ENCODE measurements around the gene FAM219B.
"Not testable (repeated sequence)": the region's sequence is repeated elsewhere in the genome, so short reads cannot be mapped to it uniquely, and the experiment has no call there.

The FAM219B gene

GRCh38 chr15:74906450-74907162, at the start of gene FAM219B:
Gene FAM219B (minus strand): TSS chr15:74906851. CDS start chr15:74906800, 51 bp downstream.
- peak; percentile 90 for DNase-seq

GRCh38 chr15:74955796-74956647, 49.4 kb upstream of the FAM219B start:
- peak; percentile 89 for DNase-seq

- no peak for DNase-seq
Observed at GRCh38 chr15:74955017-74955416, 48.4 kb upstream of the FAM219B start.

- no peak for DNase-seq
Observed at GRCh38 chr15:74954515-74954914, 47.9 kb upstream of the FAM219B start.

- DNase-seq = peak; percentile 51
Observed at GRCh38 chr15:74951006-74951405, 44.4 kb upstream of the FAM219B start.

GRCh38 chr15:74950078-74950908, 43.6 kb upstream of the FAM219B start:
- DNase-seq = peak; percentile 77

- DNase-seq = peak; percentile 97
Observed at GRCh38 chr15:74937590-74938371, 31.1 kb upstream of the FAM219B start, which contains the start of gene COX5A. Gene COX5A (minus strand): TSS chr15:74938073. CDS start chr15:74938014, 59 bp downstream.

GRCh38 chr15:74937272-74937589, 30.6 kb upstream of the FAM219B start:
- peak; percentile 72 for DNase-seq

GRCh38 chr15:74935193-74935592, 28.5 kb upstream of the FAM219B start:
- DNase-seq = not testable (repeated sequence)

- DNase-seq = no peak
Observed at GRCh38 chr15:74933573-74933972, 26.9 kb upstream of the FAM219B start.

- DNase-seq = no peak
Observed at GRCh38 chr15:74928771-74929198, 22.1 kb upstream of the FAM219B start.

GRCh38 chr15:74924525-74924924, 17.9 kb upstream of the FAM219B start:
- DNase-seq = no peak

- no peak for DNase-seq
Observed at GRCh38 chr15:74920456-74920855, 13.8 kb upstream of the FAM219B start.

GRCh38 chr15:74917676-74918075, 11.0 kb upstream of the FAM219B start:
- no peak for DNase-seq

GRCh38 chr15:74913799-74914198, 7.1 kb upstream of the FAM219B start:
- not testable (repeated sequence) for DNase-seq

- DNase-seq = no peak
Observed at GRCh38 chr15:74913041-74913440, 6.4 kb upstream of the FAM219B start.

GRCh38 chr15:74908635-74909034, 2.0 kb upstream of the FAM219B start:
- DNase-seq = no peak

GRCh38 chr15:74907163-74907870, 666 bp upstream of the FAM219B start:
- DNase-seq = peak; percentile 37

GRCh38 chr15:74906067-74906449, 593 bp downstream of the FAM219B start:
- DNase-seq = peak; percentile 57

GRCh38 chr15:74904190-74904805, 2.4 kb downstream of the FAM219B start:
- no peak for DNase-seq

GRCh38 chr15:74903676-74904075, 3.0 kb downstream of the FAM219B start:
- no peak for DNase-seq
